ENCODE data around the gene FRYL. TPM values are rescaled to one million over a fixed set of nuclear protein-coding genes. Genes with fewer than 3 reads are reported as not detected.
"Not testable (repeated sequence)": the region's sequence is repeated elsewhere in the genome, so short reads cannot be mapped to it uniquely, and the experiment has no call there.

Gene FRYL
- polyA plus RNA-seq, 1 experiment, result 28.0 TPM

- H3K9me3 ChIP-seq (ENCODE audit: control insufficient read depth, insufficient read depth, low read length), result no peaks in the 10 kb centered on the region
- CTCF ChIA-PET, result no interaction called here
- no peaks in the 10 kb centered on the region for H3K27me3 ChIP-seq (ENCODE audit: control insufficient read depth, insufficient read depth, low read length)
- H3K27ac ChIP-seq (ENCODE audit: low read depth, low read length), result no peak overlapping the region
- no peak for TF ChIP-seq CTCF (IDR thresholded peaks at IDR 0.05; ENCODE audit: low read depth, low read length)
- DNase-seq (ENCODE audit: low read depth, low spot score), result no peak
- H3K4me3 ChIP-seq (ENCODE audit: low read depth, low read length), result no peak overlapping the region
- POLR2A ChIA-PET, result no interaction called here
Measured at GRCh38 chr4:48748949-48749596, 31.0 kb downstream of the FRYL start.

- TF ChIP-seq CTCF (IDR thresholded peaks at IDR 0.05; ENCODE audit: low read depth, low read length), result no peak
- H3K27me3 ChIP-seq (ENCODE audit: control insufficient read depth, insufficient read depth, low read length), result no peaks in the 10 kb centered on the region
- no peak overlapping the region for H3K4me3 ChIP-seq (ENCODE audit: low read depth, low read length)
- H3K27ac ChIP-seq (ENCODE audit: low read depth, low read length), result no peak overlapping the region
- CTCF ChIA-PET, result no interaction called here
- DNase-seq (ENCODE audit: low read depth, low spot score), result no peak
- H3K9me3 ChIP-seq (ENCODE audit: control insufficient read depth, insufficient read depth, low read length), result no peaks in the 10 kb centered on the region
- POLR2A ChIA-PET, result no interaction called here
Measured at GRCh38 chr4:48746608-48747362, 33.3 kb downstream of the FRYL start.

- DNase-seq (ENCODE audit: low read depth, low spot score); H3K27ac ChIP-seq (ENCODE audit: low read depth, low read length); H3K9me3 ChIP-seq (ENCODE audit: control insufficient read depth, insufficient read depth, low read length); H3K4me3 ChIP-seq (ENCODE audit: low read depth, low read length); CTCF ChIA-PET; POLR2A ChIA-PET; H3K27me3 ChIP-seq (ENCODE audit: control insufficient read depth, insufficient read depth, low read length): not testable (repeated sequence)
Measured at GRCh38 chr4:48745223-48745622, 34.9 kb downstream of the FRYL start.

GRCh38 chr4:48742412-48742811 is 37.7 kb downstream of the FRYL start:
- POLR2A ChIA-PET, result no interaction called here
- CTCF ChIA-PET, result interaction anchor here (0.6 kb wide), 1 partner anchor 64 kb away, joined by 5 read pairs; no protein-coding TSS in a partner anchor
- Histone ChIP-seq H3K27ac (ENCODE audit: low read depth, low read length) (no peak overlapping the region), H3K9me3 (ENCODE audit: control insufficient read depth, insufficient read depth, low read length) (no peaks in the 10 kb centered on the region), H3K27me3 (ENCODE audit: control insufficient read depth, insufficient read depth, low read length) (no peaks in the 10 kb centered on the region), H3K4me3 (ENCODE audit: low read depth, low read length) (no peak overlapping the region)
- no peak for DNase-seq (ENCODE audit: low read depth, low spot score)
- no peak for TF ChIP-seq CTCF (IDR thresholded peaks at IDR 0.05; ENCODE audit: low read depth, low read length)

GRCh38 chr4:48739560-48740019 is 40.5 kb downstream of the FRYL start:
- POLR2A ChIA-PET, result no interaction called here
- DNase-seq (ENCODE audit: low read depth, low spot score), result no peak
- Histone ChIP-seq H3K27me3 (ENCODE audit: control insufficient read depth, insufficient read depth, low read length) (no peaks in the 10 kb centered on the region), H3K4me3 (ENCODE audit: low read depth, low read length) (no peak overlapping the region), H3K27ac (ENCODE audit: low read depth, low read length) (no peak overlapping the region), H3K9me3 (ENCODE audit: control insufficient read depth, insufficient read depth, low read length) (no peaks in the 10 kb centered on the region)
- TF ChIP-seq CTCF (IDR thresholded peaks at IDR 0.05; ENCODE audit: low read depth, low read length), result no peak
- CTCF ChIA-PET, result no interaction called here
